HG03439 (cell line): ENCODE data around the gene MYO18B.
"Not testable (repeated sequence)": the region's sequence is repeated elsewhere in the genome, so short reads cannot be mapped to it uniquely, and the experiment has no call there.

Source experiments
- ATAC-seq: cut with Tn5 transposase; IDR thresholded peaks from one replicate; pipeline ENCODE4 v1.9.1; 2021; ENCODE audit warnings: mild to moderate bottlenecking, moderate library complexity; ENCODE audit not compliant: unreplicated experiment

The MYO18B gene, protein sequence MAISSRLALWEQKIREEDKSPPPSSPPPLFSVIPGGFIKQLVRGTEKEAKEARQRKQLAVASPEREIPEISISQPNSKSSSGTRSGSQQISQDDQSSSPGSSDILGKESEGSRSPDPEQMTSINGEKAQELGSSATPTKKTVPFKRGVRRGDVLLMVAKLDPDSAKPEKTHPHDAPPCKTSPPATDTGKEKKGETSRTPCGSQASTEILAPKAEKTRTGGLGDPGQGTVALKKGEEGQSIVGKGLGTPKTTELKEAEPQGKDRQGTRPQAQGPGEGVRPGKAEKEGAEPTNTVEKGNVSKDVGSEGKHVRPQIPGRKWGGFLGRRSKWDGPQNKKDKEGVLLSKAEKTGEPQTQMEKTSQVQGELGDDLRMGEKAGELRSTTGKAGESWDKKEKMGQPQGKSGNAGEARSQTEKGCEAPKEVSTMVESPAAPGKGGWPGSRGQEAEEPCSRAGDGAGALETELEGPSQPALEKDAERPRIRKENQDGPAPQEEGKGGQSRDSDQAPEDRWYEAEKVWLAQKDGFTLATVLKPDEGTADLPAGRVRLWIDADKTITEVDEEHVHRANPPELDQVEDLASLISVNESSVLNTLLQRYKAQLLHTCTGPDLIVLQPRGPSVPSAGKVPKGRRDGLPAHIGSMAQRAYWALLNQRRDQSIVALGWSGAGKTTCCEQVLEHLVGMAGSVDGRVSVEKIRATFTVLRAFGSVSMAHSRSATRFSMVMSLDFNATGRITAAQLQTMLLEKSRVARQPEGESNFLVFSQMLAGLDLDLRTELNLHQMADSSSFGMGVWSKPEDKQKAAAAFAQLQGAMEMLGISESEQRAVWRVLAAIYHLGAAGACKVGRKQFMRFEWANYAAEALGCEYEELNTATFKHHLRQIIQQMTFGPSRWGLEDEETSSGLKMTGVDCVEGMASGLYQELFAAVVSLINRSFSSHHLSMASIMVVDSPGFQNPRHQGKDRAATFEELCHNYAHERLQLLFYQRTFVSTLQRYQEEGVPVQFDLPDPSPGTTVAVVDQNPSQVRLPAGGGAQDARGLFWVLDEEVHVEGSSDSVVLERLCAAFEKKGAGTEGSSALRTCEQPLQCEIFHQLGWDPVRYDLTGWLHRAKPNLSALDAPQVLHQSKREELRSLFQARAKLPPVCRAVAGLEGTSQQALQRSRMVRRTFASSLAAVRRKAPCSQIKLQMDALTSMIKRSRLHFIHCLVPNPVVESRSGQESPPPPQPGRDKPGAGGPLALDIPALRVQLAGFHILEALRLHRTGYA (N-terminal part only)

DNA sequence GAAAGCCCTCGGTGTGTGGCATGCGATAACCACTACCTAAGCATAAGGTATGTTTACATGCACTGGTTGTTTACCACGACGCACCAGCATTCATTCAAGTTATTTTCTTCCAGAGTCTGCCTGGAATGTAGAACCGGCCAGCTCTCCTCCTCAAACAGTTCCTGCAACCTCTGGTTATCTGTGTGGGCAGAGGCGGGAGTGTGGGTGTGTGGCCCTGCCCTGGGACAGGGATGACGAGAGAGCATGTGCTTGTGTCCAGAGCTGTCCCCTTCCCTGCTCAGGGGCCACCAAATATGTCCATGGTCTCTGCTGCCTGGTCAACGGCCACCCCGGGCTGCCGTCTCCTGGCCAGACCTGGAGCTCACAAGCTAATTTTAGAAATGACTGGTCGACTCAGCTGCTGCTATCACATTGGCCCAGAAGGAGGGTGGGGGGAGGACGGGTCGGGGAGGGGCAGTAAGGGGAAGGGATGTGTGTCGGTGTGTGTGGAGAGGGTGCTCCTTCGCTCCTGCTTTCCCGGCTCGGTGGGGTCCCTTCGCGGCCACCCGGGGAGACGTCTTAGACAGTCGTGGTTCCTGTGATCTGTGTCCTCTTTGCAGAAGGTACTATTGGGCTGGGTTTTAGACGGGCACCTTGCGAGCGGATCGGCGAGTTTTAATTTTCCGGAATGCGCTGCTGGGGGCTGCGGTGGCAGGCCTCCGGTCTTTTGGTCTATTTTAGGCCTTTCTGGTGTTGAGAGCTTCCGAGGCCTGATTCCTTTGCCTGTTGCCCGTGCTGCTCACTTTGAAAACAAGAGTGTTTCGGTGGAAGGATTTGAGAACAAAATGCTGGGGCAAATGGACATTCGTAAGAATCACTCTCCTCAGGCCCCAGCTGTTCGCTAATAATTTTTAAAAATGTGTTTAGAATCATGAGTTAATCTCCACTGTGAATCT is at the start of gene MYO18B:
Gene MYO18B, plus strand, starts transcription at position 497 of the 935 bp plus-strand sequence. CDS start 18,905 bp downstream, outside the sequence.
- no peak for ATAC-seq

DNA sequence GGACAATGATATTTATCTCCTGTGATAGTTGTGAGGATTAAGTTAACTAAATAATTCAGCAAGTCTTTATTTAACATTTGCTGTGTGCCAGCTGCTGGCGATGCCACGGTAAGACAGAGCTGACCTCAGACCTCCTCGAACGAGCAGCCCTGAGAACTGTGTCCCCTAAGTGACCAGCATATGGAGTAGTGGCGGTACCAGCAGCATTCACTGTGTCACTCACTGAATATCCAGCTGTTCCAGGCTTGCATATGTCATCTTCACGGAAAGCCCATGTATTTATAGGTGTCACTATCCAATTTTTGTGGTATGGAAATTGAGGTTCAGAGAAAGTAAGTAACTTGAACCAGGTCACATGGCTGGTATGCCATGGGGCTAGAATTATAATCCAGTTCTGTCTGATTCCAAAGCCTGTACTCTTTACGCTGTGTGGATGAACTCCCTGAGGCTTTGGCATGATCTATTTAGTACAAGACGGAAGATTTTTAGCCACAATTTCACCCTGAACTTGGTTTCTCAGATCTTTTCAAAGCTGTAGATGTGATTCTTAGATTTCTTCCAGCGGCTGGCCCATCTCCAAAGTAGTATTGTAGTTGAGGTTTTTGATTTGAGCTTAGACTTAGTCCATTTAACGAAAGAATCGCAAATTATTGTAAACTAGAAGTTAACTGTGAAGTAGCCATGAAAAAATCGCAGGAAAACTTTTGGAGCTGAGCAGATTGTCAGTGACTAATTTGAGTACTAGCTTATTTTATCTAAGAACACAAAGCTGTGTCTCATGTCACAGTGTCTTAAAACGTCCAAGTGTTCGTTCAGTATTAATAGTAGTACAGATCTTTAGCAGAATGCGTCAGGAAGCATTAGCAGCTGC is 49.4 kb upstream of the MYO18B start:
- no peak for ATAC-seq

DNA sequence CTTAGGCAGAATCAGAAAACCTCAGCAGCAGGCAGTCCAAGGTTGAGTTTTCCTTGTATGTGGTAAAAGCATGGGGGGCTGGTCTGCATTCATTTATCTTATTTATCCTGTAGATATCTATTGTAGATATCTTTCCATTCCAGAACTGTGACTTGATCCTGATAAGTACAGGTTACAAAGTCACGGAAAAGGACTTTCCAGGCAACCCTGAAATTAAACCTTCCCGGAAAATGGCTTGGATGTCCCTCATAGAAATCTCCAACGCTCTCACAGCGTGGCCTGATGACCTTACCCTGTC is 48.8 kb upstream of the MYO18B start:
- no peak for ATAC-seq

DNA sequence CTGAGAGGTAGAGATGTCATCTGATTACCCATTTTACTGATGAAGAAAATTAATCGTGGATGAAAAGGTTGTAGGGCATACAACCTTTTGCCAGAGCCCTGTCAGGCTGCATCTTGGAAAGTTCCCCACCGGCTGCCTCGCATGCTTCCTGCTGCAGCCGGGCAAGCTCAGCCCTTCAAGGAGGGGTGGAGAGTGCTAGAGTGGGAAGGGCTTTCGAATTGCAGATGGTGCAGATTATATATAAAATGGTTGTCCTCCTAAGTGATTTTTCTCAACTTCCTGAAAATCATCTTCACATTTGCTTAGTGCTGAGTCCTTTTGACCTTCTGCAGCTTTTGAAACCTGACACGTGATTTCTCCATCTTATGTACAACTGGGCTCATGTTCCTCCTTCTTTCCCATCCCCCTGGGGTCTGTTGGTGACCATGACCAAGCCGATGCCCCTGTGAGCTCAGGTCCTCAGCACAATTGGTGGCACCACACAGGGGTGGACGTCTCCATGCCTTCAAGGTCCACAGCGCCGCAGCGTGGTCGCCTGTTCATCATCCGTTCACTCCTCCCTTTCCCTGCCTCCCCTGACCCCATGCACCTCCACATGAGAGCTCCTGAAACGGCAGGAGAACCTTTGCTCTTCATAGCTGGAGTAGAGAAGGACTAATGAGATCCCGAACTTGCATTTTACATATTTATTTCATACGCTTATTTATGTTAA is 47.6 kb upstream of the MYO18B start:
- no peak for ATAC-seq

DNA sequence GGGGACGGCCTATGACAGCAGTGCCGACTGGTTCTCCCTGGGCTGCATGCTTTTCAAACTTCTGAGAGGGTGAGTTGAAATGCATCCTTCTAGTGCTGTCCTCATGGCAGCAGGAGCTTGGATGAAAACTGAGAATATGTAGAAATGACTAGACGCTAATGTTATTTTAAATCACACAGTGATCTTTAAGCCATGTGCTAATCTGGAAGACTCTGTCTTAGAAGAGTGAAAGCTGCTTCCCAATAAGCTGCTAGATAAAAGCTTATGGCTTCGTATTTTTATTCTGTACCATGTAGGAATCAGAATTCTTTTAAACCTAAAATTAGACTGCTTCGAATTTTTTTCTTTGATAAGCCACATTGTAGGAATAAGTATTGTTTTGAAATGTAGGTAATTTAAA is 46.8 kb upstream of the MYO18B start:
- ATAC-seq: no peak

DNA sequence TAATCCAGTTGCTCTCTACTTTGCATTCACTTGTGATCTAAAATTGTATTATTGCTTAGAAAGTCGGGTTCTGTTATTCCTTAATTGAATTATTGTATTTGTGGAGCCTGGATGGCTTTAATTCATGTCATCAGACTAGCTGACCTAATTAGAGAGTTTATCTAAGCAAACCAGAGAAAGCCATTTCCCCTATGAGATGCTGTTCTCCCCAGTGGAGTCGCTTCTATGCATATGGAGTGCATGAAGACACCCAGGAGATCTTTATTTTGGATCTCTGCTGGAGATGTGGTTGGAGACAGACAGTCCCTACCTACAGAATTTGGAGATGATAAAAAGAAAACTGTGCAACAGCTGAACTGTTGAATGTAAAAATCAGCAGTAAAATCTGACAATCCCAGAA is 45.2 kb upstream of the MYO18B start:
- no peak for ATAC-seq

DNA sequence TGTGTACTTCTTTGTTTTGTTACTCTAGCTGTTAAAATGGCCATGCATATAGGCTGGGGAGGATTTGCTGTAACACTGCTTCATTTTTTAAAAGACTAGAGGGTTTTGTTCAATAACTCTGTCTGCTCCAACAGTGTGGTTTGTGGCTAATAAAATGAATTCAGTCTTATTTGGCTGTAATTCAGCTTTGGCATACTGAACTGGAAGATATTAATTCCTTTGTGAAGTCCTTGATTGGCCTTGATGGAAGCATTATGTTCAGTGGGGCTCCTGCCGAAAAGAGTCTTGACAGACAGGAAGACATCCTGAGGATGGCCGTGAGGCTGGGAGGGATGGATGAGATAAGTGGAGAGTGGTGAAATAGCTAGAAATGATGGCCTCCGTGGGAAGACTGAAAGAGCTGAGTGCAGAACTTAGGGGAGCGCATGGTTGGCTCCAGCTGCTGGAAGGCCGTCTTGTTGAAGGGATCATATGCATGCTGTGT is 44.8 kb upstream of the MYO18B start:
- no peak for ATAC-seq

DNA sequence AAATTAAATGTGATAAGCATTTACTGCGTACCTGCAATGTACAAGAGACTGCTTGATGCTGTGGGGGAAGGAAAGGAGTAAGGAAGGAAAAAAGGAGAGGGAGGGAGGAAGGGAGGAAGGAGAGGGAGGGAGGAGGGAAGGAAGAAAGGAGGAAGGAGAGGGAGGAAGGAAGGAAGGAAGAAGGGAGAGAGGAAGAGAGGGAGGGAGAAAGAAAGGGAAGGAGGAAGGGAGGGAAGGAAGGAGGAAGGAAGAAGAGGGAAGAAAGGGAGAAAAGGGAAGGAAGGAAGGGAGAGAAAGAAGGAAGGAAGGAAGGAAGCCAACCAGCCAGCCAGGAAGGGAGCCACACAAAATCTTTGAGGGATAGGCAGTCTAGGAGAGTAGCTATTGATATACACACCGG is 44.0 kb upstream of the MYO18B start:
- ATAC-seq: no peak

DNA sequence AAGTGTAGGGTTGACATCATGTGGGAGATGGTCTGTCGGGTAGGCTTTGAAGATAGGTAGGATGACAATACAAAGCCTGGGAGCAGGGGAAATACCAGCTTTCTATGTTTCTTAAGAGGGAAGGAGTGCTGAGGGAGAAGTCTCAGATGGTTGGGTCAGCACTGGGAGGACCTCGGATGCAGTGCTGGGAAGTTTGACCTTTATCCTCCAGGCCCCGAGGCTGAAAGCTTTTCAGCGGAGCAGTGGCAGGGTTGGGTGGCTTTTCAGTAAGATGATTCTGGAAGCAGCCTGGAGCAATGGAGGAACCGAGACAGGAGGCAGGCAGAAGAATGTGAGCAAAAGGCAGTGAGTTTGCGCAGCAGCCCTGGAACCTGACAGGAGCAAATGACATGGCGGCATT is 43.5 kb upstream of the MYO18B start:
- ATAC-seq: no peak

DNA sequence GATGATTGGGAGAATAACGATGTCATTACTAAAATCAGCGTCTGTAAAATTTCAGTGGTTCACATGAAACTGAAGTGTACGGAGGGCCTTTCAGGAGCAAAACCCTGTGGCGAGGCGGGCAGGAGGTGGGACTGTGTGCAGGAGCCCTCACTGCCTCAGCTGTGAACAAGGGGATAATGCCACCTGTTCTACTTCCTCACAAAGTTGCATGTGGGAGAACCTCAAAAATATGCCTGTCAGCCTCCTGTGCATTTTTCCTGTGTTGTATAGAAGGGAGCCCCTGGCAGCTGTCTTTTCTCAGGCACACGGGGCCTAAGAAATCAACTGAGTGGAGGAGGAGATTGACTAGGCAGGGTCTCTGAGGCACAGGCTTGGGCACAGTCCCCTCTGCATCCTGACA is 43.0 kb upstream of the MYO18B start:
- no peak for ATAC-seq

DNA sequence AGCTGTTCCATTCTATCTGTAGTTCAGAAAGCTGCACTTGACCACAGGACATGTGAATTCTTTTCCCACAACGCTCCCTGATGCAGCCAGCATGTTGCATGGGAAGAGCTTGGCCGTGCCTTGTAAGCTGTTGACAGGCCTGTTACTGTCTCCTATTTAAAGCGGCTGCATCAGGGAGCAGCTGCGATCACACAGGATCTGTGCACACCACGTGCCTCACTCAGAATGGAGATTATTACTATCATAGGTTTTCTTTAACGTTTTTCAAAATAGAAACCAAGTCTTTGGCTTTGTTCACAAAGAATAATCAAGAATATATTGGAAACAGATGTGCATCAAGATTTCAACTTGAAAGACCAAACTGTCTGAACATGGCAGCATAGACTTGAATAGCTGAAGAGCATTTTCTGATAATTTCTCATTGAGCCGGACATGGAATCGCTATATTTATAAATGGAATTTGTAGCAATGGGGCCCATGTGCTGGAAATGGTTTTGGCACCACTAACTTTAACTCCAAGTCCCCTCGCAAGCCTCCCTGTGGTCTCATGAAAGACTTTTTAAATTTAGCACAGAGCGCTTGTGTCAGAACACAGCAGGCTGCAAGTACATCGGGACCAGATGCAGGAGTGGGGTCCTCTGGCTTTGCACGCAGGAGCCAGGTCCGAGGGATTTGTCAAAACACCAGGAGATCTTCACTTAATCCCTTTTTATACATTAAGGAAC is 40.8 kb upstream of the MYO18B start:
- no peak for ATAC-seq

DNA sequence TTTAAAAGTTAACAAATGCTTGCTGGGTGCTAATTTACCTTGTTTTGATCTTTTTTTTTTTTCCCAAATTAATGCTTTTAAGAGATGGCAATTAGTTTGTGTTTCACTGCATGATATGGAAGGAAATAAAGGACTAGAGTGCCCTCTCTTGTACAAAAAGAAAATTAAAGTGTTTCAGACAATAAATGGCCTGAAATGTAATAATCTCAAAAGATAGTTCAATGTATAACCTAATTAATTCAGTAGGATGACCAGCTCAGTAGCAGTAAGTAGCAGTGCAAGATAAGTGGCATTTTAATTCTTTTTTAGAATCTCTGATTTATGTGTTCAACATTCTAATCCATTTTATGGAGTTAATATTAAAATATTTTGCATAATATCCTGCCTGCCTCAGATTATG is 39.9 kb upstream of the MYO18B start:
- no peak for ATAC-seq

DNA sequence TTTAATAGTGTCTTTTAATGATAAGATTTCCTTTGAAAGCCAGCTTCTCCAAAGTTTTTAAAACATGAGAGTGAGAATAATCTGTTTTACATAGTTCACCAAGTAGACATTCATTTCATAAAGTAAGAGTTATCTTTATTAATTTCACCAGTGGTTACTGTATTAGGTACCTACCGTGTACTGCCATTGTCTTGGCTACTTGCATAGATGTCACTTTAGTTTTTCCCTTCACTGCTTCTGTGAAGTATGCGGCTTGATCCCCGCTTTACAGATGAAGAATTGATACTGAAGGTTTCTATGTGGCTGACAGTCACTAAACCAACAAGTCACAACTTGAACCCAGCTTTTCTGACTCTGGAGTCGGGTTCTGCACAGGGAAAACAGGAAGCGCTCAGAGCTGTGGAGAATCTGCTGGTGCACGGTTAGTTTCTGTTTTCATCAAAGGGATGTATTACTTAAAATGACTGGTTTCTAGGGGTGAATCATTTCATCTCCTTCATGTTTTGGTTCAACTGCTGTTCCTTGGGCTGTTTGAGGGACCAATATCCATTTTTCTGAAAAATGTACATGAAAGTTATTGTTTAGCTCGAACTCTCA is 39.3 kb upstream of the MYO18B start:
- ATAC-seq: no peak

DNA sequence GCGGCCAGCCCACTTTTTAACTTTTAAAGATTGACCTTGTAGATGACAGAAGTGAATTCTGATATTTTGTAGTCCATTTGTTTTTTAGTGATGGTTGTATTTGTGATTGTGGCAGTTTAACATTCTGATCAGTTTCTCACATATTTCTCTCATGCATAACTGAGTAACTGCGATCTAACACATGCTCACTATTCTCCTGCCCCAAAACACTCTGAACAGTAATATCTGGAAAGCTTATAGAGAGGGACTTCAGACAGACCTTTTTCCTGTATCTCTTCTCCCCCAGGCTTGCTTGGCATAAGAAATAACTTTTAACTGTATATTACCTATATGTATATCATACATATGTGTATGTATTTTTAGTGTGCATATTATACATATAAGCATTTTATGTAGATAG is 37.3 kb upstream of the MYO18B start:
- ATAC-seq: no peak

DNA sequence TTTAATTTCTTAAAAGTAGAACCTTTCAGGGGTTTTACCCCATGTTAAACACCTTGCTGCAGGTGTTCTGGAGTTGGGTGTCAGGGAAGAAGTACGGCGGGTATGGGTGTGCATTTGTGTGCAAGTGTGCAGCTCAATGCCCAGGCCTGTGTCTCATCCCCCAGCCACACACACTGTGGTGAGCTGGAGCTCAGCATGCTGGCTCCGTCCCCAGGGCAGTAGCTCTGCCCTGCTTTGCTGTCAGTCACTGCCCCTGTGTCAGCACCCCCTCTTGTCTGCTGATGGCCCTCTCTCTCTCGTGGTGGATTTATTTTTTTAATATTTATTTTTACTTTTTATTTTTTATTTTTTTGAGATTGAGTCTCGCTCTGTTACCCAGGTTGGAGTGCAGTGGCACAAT is 35.8 kb upstream of the MYO18B start:
- no peak for ATAC-seq

DNA sequence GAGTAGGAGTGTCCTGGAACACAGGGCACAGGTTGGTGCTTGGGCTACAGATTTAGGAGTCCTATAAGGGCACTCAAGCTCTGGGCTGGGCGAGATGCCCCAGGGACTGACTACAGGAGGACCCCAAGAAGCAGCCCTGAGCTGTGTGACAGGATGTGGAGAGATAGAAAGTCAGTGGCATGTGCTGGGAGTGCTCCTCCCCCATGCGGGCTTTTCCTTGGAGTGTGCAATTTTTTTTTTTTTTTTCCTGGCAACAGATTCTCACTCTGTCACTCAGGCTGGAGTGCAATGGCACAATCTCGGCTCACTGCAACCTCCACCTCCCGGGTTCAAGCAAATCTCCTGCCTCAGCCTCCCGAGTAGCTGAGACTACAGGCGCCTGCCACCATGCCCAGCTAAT is 33.6 kb upstream of the MYO18B start:
- not testable (repeated sequence) for ATAC-seq

DNA sequence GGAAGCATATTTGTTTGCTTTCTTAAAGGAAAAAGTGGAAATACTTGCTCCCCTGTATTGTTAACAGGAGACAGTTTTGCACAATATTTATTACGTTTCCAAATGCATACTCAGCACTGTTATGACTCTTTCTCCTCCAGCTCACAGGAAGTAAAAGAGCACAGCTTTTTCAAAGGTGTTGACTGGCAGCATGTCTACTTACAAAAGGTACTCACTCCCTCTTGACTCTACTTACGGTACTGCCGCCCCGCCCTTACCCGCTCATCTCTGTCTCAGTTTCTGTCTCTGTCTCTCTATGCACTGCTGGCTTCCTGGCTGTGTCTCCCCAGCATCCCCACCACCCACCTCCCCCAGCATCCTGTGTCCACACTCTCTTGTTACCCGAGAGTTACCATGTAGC is 32.2 kb upstream of the MYO18B start:
- no peak for ATAC-seq

DNA sequence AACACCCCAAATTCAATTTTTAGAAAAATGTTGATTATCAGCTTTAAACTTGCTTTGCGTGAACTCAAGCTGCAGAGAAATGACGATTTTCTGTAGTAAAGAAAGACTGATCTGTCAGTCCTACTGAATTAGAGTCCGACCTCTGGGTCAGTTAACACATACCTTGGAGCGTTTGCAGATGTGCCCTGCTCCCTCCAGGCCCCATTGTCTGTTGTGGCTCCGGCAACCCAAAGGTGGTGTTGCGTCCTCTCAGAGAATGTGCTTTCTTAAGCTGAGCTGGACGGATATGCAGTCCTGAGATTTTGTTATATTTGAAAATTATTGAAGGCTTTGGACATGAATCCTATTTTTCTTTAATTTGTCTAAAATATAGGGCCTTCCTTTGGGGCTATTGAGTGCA is 31.5 kb upstream of the MYO18B start:
- no peak for ATAC-seq
